ENCODE data around the gene EGFL7. TPM values are rescaled to one million over a fixed set of nuclear protein-coding genes. Genes with fewer than 3 reads are reported as not detected.

EGFL7 gene
- 100 to 1,000 TPM in 1 of 4 donors, 10 to 100 TPM in 3; 38.4 to 143 (median 81.6) TPM for total RNA-seq

GRCh38 chr9:136662656-136663581, at the start of gene EGFL7:
Gene EGFL7, plus strand, starts transcription at chr9:136662916. Its CDS starts 5,367 bp downstream, at chr9:136668283.
- TF ChIP-seq POLR2A (IDR thresholded peaks at IDR 0.05): peak in 1 of 2 donors; percentile 31
- no peak for TF ChIP-seq CTCF (IDR thresholded peaks at IDR 0.05)
- 83 to 94% methylated on average over 15 to 16 of the region's 38 CpGs for WGBS, 2 donors
- Histone ChIP-seq H3K9me3 (no peaks in the 10 kb centered on the region), H3K36me3 (peaks cover 11 to 18% of the 10 kb centered on the region in 2 donors), H3K4me3 (replicated peaks in 1 of 3) (peak within 1 kb of the TSS in 1 of 3 donors; percentile 38), H3K27ac (peak within 1 kb of the TSS; percentile 61 to 72 (median 68)), H3K27me3 (no peaks in the 10 kb centered on the region), H3K4me1 (peaks cover 0 to 9% of the 10 kb centered on the region in 2 donors)
- DNase-seq: peak in 1 of 2 donors; percentile 41
- intact Hi-C loops (cut with DNase I): no loop called here

GRCh38 chr9:136613824-136614371, 48.8 kb upstream of the EGFL7 start:
- peaks cover 0 to 16% of the 10 kb centered on the region in 2 donors for H3K4me1 ChIP-seq
- intact Hi-C loops (cut with DNase I): no loop called here
- no peaks in the 10 kb centered on the region for H3K9me3 ChIP-seq
- H3K27ac ChIP-seq: peak overlapping the region in 1 of 3 donors; percentile 13
- H3K4me3 ChIP-seq (replicated peaks in 1 of 3): no peak overlapping the region
- no peaks in the 10 kb centered on the region for H3K27me3 ChIP-seq
- TF ChIP-seq CTCF (IDR thresholded peaks at IDR 0.05): no peak
- TF ChIP-seq POLR2A (IDR thresholded peaks at IDR 0.05): no peak
- no peaks in the 10 kb centered on the region for H3K36me3 ChIP-seq
- 60 to 73% methylated on average over 10 to 11 of the region's 19 CpGs for WGBS, 2 donors
- no peak for DNase-seq

GRCh38 chr9:136614372-136614922, 48.3 kb upstream of the EGFL7 start:
- H3K4me1 ChIP-seq: peaks cover 0 to 16% of the 10 kb centered on the region in 2 donors
- DNase-seq: no peak
- no peak overlapping the region for H3K4me3 ChIP-seq (replicated peaks in 1 of 3)
- no peaks in the 10 kb centered on the region for H3K36me3 ChIP-seq
- no peaks in the 10 kb centered on the region for H3K27me3 ChIP-seq
- H3K9me3 ChIP-seq: no peaks in the 10 kb centered on the region
- TF ChIP-seq POLR2A (IDR thresholded peaks at IDR 0.05) (no peak), CTCF (IDR thresholded peaks at IDR 0.05) (no peak)
- WGBS, 2 donors: 78 to 92% methylated on average over 10 to 17 of the region's 22 CpGs
- intact Hi-C loops (cut with DNase I): no loop called here
- H3K27ac ChIP-seq: peak overlapping the region in 2 of 3 donors; percentile 13 to 49

GRCh38 chr9:136614967-136615623, 47.6 kb upstream of the EGFL7 start:
- Histone ChIP-seq H3K36me3 (no peaks in the 10 kb centered on the region), H3K4me1 (peaks cover 0 to 16% of the 10 kb centered on the region in 2 donors), H3K27me3 (no peaks in the 10 kb centered on the region), H3K4me3 (replicated peaks in 1 of 3) (no peak overlapping the region), H3K27ac (peak overlapping the region in 1 of 3 donors; percentile 49), H3K9me3 (no peaks in the 10 kb centered on the region)
- DNase-seq: no peak
- WGBS, 2 donors: 82 to 86% methylated on average over 21 to 25 of the region's 25 CpGs
- intact Hi-C loops (cut with DNase I): no loop called here
- TF ChIP-seq CTCF (IDR thresholded peaks at IDR 0.05) (no peak), POLR2A (IDR thresholded peaks at IDR 0.05) (no peak)
